Hematopoietic multipotent progenitor cell treated with erythropoietin and hydrocortisone succinate and interleukin-3 and kit ligand, for 15 days (in vitro differentiated cells): ENCODE data around the gene FLG.
"Not testable (repeated sequence)": the region's sequence is repeated elsewhere in the genome, so short reads cannot be mapped to it uniquely, and the experiment has no call there.

Experiments used
- DNase-seq: peaks from one replicate; pipeline ENCODE4 v3.0.0-alpha.2; 2015; ENCODE audit warnings: low spot score

Gene FLG

DNA sequence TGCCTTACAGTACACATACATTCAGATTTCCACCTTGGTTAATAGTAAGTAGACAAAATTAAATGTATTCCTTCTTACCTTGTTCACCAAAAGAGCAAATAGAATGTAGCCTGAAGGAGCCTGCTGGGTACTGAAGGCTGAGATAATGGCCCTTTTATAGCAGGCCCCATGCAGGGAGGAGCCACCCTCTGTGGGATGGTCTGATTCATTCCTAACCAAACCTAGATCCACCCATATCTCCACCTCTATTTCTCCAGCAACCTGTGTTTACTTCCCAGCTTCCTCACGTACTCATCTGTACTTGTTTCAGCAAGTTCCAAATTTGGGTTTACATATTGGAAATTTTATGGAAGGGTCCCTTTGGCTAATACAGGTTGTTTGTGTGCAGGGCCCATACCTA lies at the start of gene FLG:
Gene FLG, minus strand, starts transcription at position 129 of the 400 bp plus-strand sequence. CDS start 9,783 bp downstream, outside the sequence.
- DNase-seq, result no peak

DNA sequence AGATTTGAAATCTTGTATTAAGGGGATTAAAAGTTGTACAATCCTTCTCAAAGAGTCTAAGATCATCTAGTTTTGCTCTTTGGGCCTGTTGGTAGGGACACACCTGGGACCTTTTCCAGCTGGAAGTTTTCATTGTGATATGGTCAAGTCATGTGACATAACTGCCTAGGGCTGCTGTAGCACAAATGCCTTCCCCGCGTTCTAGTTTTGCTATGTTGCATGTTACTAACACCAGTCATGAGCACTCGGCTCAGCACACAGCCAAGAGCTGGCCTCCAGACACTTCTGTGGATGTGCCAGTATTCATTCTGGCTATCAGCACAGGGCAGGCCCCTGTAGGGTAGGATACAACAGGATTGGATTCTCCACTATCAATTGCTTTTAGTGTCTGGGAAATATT lies 49.4 kb upstream of the FLG start:
- no peak for DNase-seq

DNA sequence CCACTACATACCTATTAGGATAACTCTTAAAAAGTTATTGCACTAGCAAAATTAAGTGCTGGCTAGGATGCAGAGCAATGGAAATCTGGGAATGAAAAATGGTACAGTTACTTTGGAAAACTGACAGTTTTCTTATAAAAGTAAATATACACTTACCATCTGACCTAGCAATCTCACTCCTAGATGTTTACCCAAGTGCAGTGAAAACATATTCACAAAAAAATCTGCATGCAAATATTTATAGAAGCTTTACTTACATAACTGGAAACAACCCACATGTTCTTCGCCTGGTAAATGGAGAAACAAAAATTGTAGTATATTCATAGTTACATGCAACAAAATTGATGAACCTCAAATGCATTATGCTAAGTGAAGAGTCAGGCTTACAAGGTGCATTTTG lies 47.6 kb upstream of the FLG start:
- DNase-seq, result no peak

DNA sequence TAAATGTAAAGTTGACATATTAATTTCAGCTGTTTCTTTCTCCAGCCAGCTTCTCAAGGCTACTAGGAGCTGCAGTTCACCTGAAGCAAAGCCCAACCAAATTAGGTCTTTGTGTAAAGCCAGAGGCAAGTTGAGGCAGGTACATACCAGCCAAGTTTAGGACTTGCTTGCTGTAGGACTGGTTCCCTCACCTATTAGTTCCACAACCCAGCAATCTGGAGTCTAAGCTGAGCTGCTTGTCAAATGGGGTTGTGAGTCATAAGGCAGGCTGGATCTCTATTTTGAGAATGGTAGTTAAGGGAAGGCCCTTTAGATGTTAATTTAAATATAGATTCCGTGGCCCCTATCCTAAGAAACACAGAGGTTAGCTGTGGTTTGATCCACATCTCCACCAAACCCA lies 42.4 kb upstream of the FLG start:
- no peak for DNase-seq

DNA sequence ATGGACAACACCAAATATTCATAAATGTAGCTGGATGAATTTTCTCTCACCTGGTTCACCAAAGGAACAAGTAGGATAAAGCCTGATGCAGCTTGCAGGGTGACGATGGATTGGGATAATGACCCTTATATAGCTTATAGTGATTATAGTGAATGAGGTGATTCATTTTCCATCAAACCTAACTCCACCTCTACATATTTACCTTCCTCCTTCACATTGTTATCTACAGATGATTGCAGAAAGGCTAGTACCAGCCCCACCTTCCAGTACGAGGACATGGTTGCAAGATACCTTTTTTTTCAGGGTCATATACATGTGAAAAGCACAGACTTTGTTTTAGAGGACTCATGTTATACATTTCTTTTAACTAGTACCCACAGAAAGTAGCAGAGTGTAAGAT lies 34.9 kb upstream of the FLG start, which contains the start of gene FLG2:
Gene FLG2, minus strand, starts transcription at position 101 of the 400 bp plus-strand sequence. CDS start 1,122 bp downstream, outside the sequence.
- DNase-seq, result no peak

DNA sequence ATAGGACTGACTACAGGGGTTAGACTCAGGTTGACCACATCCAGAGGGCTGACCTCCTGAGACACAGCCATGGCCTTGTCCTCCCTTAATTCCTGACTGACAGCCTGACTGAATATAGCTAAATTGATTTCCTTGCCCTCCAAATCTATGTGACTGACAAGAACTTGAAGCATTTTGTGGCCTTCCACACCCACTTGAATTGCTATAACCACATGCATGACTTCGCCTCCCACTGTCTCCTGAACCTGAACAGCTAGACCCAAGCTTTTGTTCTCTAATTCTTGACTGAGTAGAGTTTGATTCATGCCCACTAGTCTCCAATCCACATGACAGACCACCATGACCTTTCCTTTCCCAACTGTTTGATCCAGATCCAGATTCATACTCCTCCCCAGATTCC lies 31.7 kb upstream of the FLG start:
- no peak for DNase-seq

DNA sequence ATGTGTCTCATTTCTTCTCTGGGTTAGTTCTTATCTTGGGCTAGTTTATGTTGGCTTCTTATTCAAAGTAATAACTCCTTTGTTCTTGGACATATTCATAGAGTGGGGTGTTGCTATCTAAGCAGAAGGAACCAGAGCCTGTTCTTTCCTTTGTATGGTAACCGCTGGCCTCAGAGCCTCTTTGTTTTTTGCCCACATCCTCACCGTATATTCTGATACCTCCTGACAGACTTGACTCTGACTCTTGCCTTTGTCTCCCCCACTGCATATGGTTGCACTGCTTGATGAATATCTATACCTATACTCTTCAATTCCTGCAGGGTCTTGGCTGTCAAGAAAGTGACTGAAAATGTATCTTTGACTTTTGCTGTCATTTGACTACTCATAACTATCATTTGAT lies 24.6 kb upstream of the FLG start:
- DNase-seq, result no peak

DNA sequence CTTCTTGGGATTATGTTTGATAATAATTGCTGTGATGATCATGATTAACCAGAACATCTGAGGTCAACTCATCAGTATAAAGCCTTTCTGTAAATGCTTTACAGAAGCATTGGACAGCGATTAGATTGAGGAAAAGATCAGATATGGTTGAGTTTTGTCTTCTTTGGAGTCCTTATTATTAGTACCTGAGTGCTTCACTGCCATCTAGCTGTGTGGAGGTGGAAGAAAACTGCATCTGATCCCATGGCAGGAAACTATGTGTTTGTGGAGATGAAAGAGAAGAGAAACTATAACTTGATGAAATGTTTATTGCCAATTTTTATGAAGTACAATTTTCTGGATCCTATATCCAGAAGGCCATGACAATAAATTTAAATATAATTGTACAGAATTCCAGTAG lies 23.4 kb upstream of the FLG start:
- DNase-seq, result no peak

DNA sequence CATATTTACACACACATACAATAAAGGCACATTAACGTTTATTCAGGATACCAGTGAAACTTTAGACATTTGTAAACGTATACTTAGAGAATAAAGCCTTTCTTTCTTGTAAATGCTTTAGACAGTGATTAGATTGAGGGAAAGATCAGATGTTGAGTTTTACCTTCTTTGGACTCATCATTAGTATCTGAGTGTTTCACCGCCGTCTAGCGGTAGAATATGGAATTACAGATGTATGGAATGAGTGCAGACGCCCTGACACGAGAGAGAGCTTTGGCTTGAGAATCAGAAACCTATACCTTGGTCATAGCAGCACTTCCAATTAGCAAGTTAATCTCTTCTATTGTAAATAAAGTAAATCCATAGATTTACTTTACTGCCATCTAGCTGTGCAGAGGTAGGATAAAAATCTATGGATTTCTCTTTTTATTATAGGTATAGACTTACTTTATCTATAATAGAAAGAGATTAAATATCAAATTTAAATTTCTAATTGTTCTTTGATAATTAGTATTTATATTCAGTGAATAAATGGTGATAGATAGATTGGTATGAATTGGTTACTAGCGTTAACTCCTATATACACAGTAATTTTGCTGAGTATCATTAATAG lies 22.2 kb upstream of the FLG start:
- DNase-seq, result peak; percentile 61

DNA sequence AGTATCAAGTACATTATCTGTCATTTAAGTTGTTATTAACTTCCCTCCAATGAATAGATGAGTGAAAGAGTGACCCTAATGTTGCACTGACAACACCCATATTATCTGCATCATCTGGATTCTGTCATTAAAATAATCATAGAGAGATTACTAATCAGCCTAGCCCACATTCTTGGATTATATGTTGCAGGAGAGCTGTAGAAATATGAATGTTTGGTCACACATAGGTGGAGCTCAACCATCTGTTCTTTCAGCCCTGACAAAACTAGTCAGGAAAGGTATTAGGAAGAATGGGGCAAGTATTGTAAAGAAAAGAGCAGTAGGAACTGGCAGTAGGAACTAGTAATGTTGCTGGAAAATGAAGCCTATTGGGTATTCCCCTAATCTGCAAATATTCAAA lies 19.4 kb upstream of the FLG start:
- DNase-seq, result no peak

DNA sequence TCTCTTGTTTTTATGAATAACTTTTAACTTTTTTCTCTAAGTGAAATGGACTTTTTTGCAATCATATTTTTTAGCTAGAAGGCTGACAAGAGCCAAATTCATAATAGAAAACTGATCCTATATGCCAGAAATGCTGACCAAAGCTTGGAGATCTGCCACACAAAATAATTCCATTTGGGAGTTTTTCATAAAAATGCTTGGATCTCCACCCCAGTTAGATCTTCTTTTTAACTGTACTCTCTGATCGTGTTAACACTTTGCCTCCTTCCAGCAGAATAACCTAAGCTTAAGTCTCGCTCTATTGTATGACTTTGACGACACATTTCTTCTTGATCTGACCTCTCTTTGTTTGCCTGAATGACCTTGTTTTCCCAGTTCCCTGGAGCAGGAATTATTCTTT lies 18.0 kb upstream of the FLG start:
- DNase-seq, result no peak

DNA sequence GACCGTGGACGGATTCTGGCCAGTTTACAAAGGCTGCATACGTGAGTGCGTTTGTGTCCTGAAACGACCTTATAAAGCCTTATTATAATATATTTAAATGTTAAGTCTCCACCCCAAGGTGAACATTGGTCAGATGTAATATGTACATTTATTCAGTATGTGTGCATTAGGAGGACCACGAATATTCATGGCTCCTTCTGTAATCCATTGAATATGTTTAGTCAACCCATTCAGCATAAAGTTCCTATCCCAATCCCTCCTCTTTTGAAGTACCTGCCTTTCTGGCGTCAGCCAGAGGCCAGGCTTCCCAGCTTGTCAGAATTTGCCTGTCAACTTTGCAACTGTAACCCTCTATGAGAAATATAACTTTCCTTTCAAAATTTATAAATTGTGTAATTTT lies 10.4 kb upstream of the FLG start:
- no peak for DNase-seq

DNA sequence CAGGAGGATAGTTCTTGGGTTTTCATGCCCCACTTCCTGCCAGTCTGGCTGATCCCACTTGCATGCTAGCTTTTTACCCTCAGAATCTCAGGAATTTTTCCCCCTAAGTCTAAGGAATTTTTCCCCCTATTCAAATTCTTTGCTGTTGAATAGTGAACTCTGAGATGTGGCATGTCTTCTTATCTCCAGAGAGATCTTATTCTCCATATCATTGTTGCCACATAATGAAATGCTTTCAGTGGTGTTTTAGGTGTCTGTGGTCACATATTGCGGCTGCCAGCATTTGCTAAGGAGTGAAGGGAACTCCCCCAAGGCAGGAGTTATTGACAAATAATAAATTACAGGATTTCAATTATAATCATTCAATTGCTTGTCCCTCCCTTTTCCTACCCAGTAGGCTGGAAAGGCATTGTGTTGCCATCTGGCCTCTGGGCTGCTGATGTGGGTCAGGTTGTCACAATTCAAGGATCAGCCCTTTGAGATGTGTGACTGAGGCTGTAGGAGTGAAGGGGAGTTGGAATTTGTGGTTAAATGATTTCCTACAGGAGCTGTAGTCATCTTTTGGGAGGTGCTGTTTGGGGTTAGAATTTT lies 3.9 kb upstream of the FLG start:
- DNase-seq, result no peak

DNA sequence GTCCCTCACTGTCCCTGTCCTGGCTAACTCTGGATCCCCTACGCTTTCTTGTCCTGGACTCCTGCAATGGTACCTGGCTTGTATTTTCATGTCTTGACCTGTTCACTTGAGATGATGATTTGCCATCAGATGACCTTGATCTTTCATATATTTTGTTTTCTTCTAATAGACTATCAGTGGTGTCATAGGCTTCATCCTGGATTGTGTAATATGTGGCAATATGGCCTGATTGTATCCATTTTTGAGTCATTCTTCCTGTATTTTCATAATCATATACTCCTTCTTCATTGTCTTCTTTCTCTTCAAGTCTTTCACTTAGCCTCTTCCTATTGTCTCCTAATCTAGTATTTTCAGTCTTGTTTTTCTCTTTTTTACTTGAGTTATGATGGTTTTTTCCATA lies 11.1 kb downstream of the FLG start:
- no peak for DNase-seq

DNA sequence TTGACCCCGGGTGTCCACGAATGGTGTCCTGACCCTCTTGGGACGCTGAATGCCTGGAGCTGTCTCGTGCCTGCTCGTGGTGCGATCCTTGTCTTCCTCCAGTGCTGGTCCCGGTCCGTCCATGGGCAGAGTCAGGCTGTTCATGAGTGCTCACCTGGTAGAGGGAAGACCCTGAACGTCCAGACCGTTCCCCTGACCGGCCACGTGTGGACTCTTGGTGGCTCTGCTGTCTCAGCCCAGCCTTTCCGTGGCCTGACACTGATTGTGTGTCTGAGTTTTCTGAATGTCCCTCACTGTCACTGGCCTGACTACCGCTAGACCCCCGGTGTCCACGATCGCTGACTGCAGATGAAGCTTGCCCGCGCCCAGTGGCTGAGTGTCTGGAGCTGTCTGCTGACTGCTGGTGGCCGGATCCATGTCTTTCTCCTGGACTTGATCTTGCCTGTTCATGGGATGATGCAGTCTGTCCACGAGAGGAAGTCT lies 11.7 kb downstream of the FLG start:
- no peak for DNase-seq

DNA sequence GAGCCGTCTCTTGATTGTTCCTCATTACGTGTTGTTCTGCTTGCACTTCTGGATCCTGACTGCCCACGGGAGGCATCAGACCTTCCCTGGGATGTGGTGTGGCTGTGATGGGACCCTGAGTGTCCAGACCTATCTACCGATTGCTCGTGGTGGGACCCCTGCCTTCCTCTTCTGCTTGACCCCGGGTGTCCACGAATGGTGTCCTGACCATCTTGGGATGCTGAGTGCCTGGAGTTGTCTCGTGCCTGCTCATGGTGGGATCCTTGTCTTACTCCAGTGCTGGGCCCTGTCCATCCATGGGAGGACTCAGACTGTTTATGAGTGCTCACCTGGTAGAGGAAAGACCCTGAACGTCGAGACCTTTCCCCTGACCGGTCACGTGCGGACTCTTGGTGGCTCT lies 12.9 kb downstream of the FLG start:
- DNase-seq, result not testable (repeated sequence)

DNA sequence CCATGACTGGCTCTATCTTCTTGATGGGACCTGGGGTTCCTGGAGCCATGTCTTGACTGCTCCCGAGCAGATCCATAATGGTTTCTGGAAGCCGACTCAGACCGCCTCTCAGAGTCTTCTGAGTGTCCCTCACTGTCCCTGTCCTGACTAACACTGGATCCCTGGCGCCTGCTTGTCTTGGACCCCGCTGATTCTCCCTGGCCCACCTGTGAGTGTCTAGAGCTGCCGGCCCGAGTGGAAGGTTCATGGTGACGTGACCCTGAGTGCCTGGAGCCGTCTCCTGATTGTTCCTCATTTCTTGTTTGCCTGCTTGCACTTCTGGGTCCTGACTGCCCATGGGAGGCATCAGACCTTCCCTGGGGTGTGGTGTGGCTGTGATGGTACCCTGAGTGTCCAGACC lies 15.1 kb downstream of the FLG start:
- DNase-seq, result no peak

DNA sequence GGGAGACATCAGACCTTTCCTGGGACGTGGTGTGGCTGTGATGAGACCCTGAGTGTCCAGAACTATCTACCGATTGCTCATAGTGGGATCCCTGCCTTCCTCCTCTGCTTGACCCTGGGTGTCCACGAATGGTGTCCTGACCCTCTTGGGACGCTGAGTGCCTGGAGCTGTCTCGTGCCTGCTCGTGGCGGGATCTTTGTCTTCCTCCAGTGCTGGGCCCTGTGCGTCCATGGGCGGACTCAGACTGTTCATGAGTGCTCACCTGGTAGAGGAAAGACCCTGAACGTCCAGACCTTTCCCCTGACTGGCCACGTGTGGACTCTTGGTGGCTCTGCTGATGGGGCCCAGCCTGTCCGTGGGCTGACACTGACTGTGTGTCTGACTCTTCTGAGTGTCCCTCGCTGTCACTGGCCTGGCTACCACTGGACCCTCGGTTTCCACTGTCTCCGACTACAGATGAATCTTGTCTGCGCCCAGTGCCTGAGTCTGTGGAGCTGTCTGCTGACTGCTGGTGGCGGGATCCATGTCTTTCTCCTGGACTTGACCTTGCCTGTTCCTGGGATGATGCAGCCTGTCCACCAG lies 15.6 kb downstream of the FLG start:
- DNase-seq, result not testable (repeated sequence)

DNA sequence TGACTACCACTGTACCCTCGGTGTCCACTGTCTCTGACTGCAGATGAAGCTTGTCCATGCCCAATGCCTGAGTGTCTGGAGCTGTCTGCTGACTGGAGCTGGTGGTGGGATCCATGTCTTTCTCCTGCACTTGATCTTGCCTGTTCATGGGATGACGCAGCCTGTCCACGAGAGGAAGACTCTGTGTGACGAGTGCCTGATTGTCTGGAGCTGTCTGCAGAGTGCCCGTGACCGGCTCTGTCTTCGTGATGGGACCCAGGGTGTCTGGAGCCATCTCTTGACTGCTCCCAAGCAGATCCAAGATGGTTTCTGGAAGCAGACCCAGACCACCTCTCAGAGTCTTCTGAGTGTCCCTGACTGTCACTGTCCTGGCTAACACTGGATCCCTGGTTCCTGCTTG lies 16.3 kb downstream of the FLG start:
- not testable (repeated sequence) for DNase-seq

DNA sequence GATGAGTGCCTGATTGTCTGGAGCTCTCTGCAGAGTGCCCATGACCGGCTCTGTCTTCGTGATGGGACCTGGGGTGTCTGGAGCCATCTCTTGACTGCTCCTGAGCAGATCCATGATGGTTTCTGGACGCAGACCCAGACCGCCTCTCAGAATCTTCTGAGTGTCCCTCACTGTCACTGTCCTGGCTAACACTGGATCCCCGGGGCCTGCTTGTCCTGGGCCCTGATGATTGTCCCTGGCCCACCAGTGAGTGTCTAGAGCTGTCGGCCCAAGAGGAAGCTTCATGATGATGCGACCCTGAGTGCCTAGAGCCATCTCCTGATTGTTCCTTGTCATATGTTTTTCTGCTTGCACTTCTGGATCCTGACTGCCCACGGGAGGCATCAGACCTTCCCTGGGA lies 17.1 kb downstream of the FLG start:
- DNase-seq, result not testable (repeated sequence)

DNA sequence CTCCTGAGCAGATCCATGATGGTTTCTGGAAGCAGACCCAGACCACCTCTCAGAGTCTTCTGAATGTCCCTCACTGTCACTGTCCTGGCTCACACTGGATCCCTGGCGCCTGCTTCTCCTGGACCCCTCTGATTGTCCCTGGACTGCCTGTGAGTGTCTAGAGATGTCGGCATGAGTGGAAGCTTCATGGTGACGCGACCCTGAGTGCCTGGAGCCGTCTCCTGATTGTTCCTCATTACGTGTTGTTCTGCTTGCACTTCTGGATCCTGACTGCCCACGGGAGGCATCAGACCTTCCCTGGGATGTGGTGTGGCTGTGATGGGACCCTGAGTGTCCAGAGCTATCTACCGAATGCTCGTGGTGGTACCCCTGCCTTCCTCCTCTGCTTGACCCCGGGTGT lies 18.9 kb downstream of the FLG start:
- not testable (repeated sequence) for DNase-seq

DNA sequence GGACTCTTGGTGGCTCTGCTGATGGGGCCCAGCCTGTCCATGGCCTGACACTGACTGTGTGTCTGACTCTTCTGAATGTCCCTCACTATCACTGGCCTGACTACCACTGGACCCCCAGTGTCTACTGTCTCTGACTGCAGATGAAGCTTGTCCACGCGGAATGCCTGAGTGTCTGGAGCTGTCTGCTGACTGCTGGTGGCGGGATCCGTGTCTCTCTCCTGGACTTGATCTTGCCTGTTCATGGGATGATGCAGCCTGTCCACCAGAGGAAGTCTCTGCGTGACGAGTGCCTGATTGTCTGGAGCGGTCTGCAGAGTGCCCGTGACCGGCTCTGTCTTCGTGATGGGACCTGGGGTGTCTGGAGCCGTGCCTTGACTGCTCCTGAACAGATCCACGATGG lies 20.3 kb downstream of the FLG start:
- not testable (repeated sequence) for DNase-seq

DNA sequence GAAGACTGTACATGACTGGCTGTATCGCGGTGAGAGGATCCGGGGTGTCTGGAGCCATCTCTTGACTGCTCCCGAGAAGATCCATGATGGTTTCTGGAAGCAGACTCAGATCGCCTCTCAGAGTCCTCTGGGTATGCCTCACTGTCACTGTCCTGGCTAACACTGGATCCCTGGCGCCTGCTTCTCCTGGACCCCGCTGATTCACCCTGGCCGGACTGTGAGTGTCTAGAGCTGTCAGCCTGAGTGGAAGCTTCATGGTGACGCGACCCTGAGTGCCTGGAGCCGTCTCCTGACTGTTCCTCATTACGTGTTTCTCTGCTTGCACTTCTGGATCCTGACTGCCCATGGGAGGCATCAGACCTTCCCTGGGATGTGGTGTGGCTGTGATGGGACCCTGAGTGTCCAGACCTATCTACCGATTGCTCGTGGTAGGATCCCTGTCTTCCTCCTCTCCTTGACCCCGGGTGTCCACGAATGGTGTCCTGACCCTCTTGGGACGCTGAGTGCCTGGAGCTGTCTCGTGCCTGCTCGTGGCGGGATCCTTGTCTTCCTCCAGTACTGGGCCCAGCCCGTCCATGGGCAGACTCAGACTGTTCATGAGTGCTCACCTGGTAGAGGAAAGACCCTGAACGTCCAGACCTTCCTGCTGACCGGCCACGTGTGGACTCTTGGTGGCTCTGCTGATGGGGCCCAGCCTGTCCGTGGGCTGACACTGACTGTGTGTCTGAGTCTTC lies 21.7 kb downstream of the FLG start:
- DNase-seq, result not testable (repeated sequence)
